ENCODE data around the gene COPRS.

GRCh38 chr17:31908386-31908785 is 49.3 kb upstream of the COPRS start:
- TF ChIP-seq POLR2AphosphoS5 (IDR thresholded peaks at IDR 0.05; ENCODE audit: low read depth, low read length) = no peak
- TF ChIP-seq POLR2A (IDR thresholded peaks at IDR 0.05; ENCODE audit: low read depth, low read length) = no peak
- TF ChIP-seq TAF1 (IDR thresholded peaks at IDR 0.05; ENCODE audit: borderline replicate concordance, low read depth, low read length) = no peak

Measured in GM12892 (cell line).